GM12875 (cell line): ENCODE results near the gene RMND1.

Experiments used
- H3K4me3 ChIP-seq: one replicate; pipeline ENCODE4 v1.5.1; 2011; ENCODE audit warnings: low read depth, low read length, control low read depth
- CTCF ChIP-seq: IDR thresholded peaks from 2 replicates; pipeline ENCODE4 v1.5.1; 2011; ENCODE audit warnings: low read depth, mild to moderate bottlenecking, control low read depth, inconsistent platforms, low read length, moderate library complexity, borderline replicate concordance; ENCODE audit not compliant: insufficient read depth

Gene RMND1

GRCh38 chr6:151494235-151494935 lies 42.5 kb upstream of the RMND1 start:
- no peak overlapping the region for H3K4me3 ChIP-seq
- TF ChIP-seq CTCF: no peak

GRCh38 chr6:151493804-151494234 lies 41.9 kb upstream of the RMND1 start, which contains the start of gene CCDC170:
Gene CCDC170 (plus strand): TSS chr6:151494017. CDS start chr6:151494129, 112 bp downstream.
- H3K4me3 ChIP-seq: peak within 1 kb of the TSS; percentile 11
- TF ChIP-seq CTCF: no peak

GRCh38 chr6:151493161-151493803 lies 41.4 kb upstream of the RMND1 start:
- H3K4me3 ChIP-seq: no peak overlapping the region
- no peak for TF ChIP-seq CTCF

GRCh38 chr6:151490996-151491395 lies 39.1 kb upstream of the RMND1 start:
- H3K4me3 ChIP-seq: no peak overlapping the region
- no peak for TF ChIP-seq CTCF

- no peak overlapping the region for H3K4me3 ChIP-seq
- no peak for TF ChIP-seq CTCF
These were observed 36.3 kb upstream of the RMND1 start for GRCh38 chr6:151488226-151488625.

- H3K4me3 ChIP-seq: no peak overlapping the region
- TF ChIP-seq CTCF: no peak
These were observed 32.1 kb upstream of the RMND1 start for GRCh38 chr6:151483994-151484393.

GRCh38 chr6:151482290-151482689 lies 30.4 kb upstream of the RMND1 start:
- no peak overlapping the region for H3K4me3 ChIP-seq
- no peak for TF ChIP-seq CTCF
